ENCODE data around the gene ZNF662.

GRCh38 chr3:42876940-42877720 lies 28.8 kb upstream of the ZNF662 start:
- TF ChIP-seq CTCF (IDR thresholded peaks at IDR 0.05) = no peak
- TF ChIP-seq POLR2A (IDR thresholded peaks at IDR 0.05) = no peak

Data from uterus (tissue), 2 donors.